Measurements from ENCODE around the gene DDX54. TPM values are rescaled to one million over a fixed set of nuclear protein-coding genes. Genes with fewer than 3 reads are reported as not detected.

The DDX54 gene
- total RNA-seq, 1 donor, result 40.2 TPM

DNA sequence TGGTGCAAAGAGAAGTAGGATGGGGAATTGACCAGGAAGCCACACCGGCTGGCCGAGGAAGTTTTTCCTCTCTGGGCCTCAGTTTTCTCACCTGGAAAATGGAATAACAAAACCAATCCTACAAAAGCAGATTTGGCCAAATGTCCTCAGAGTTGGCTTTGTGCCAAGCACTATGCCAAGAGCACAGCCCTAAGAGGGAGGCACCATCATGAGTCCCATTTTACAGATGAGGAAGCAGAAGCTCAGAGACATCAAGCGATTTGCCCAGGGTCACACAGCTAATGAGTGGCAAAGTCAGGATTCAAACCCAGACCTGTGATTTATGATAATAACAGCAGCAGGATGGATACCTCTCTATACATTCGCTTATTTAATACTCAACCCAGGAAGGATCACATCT lies 77.0 kb downstream of the DDX54 start:
- Histone ChIP-seq H2AFZ (ENCODE audit: low read length) (no peak overlapping the region), H3K4me1 (ENCODE audit: insufficient read depth, low read length) (no peaks in the 10 kb centered on the region), H3K36me3 (ENCODE audit: insufficient read depth, low read length) (no peaks in the 10 kb centered on the region), H3K9me3 (ENCODE audit: low read depth, low read length) (no peaks in the 10 kb centered on the region), H4K20me1 (ENCODE audit: insufficient read depth, low read length) (no peaks in the 10 kb centered on the region), H3K27ac (ENCODE audit: low read depth, low read length) (no peak overlapping the region), H3K27me3 (ENCODE audit: insufficient read depth, low read length) (peaks cover 4% of the 10 kb centered on the region), H3K4me2 (ENCODE audit: insufficient read depth, low read length) (no peak overlapping the region), H3K79me2 (ENCODE audit: insufficient read depth, low read length) (no peaks in the 10 kb centered on the region), H3K4me3 (ENCODE audit: insufficient read depth, low read length) (no peak overlapping the region)
- DNase-seq (ENCODE audit: insufficient read length, low spot score, missing footprints), result peak; percentile 69
- no peak for TF ChIP-seq CTCF (IDR thresholded peaks at IDR 0.05; ENCODE audit: extremely low read depth, low read depth, low read length)

Small RNA genes within 50 kb of the gene (small RNA-seq; reads per million reads assigned to genes)
- gene MIR7106 (not detected), gene RF00019 (not detected)

Other genes starting within 250 kb of the DDX54 start
- gene OAS3, start 247.0 kb downstream of the DDX54 start, total RNA-seq, result 1.8 and 6.9 TPM in 2 replicates
- 8.3 and 18.1 TPM in 2 replicates for gene OAS2, start 207.0 kb downstream of the DDX54 start, total RNA-seq
- gene DTX1, start 128.7 kb downstream of the DDX54 start, total RNA-seq, result under 0.01 TPM in 2 replicates
- gene RASAL1, start 49.7 kb downstream of the DDX54 start, total RNA-seq, result not detected in 2 replicates
- not detected in 2 replicates for gene CFAP73, start 35.8 kb downstream of the DDX54 start, total RNA-seq
- 20.0 and 22.4 TPM in 2 replicates for gene RITA1, start 243 bp upstream of the DDX54 start, total RNA-seq
- 25.7 and 28.9 TPM in 2 replicates for gene TPCN1, start 36.0 kb upstream of the DDX54 start, total RNA-seq
- 16.5 and 19.5 TPM in 2 replicates for gene SLC8B1, start 149.6 kb upstream of the DDX54 start, total RNA-seq
- 64.8 and 69.1 TPM in 2 replicates for gene PLBD2, start 173.1 kb upstream of the DDX54 start, total RNA-seq
- gene SDS, start 218.4 kb upstream of the DDX54 start, total RNA-seq, result under 0.01 TPM in 1 of 2 replicates, not detected in the other
- 6.5 TPM in 2 replicates for gene SDSL, start 236.9 kb upstream of the DDX54 start, total RNA-seq

Measured in osteoblast (primary cell).